HEK293 (cell line): ENCODE data around the gene SYTL2.

ENCODE experiments used
- CTCF ChIP-seq: fragments of 450-650 bp; formaldehyde crosslinking; IDR thresholded peaks from 2 replicates; pipeline ENCODE4 v1.5.1; 2016; ENCODE audit warnings: missing biosample characterization, missing genetic modification characterization
- SETDB1 ChIP-seq: IDR thresholded peaks from one replicate; pipeline ENCODE4 v1.6.1; 2017; ENCODE audit warnings: mild to moderate bottlenecking, low read length, moderate library complexity, mixed read lengths; ENCODE audit not compliant: insufficient read length
- ZBTB1 ChIP-seq: fragments of 450-650 bp; formaldehyde crosslinking; IDR thresholded peaks from 2 replicates; pipeline ENCODE4 v1.5.1; 2016; ENCODE audit warnings: missing biosample characterization, missing genetic modification characterization
- ZNF571 ChIP-seq: fragments of 450-650 bp; formaldehyde crosslinking; IDR thresholded peaks from 2 replicates; pipeline ENCODE4 v1.5.0; 2017; ENCODE audit warnings: missing biosample characterization, missing genetic modification characterization

GRCh38 chr11:85828640-85828978 lies 17.7 kb upstream of the SYTL2 start:
- TF ChIP-seq ZNF571 (tag by site-specific recombination) (no peak), CTCF (tag by site-specific recombination) (no peak), ZBTB1 (tag by site-specific recombination) (no peak), SETDB1 (no peak)
